IMR-90 (cell line): ENCODE measurements around the gene GTF2H1. TPM values are rescaled to one million over a fixed set of nuclear protein-coding genes. Genes with fewer than 3 reads are reported as not detected.

Experiments
- ATAC-seq: fragments of 200-7000 bp; cut with Tn5 transposase; 2 replicates; pipeline ENCODE4 v1.9.1; 2020; ENCODE audit warnings: low read depth, mild to moderate bottlenecking, moderate library complexity
- BruUV-seq: library from RNA; stranded (reverse); fragments of 400-500 nt; replicated peaks from 2 replicates; lab custom pipeline; 2021; lab: Mats Ljungman, UMichigan
- CTCF ChIA-PET: fragments of 300-600 bp; formaldehyde crosslinking; extraction: SDS; loops from one replicate; lab custom pipeline; 2021; ENCODE audit warnings: antibody characterized with exemption; lab: Yijun Ruan, JAX
- POLR2A ChIA-PET: fragments of 300-600 bp; sonication (Branson Sonifier 250); formaldehyde crosslinking; loops from one replicate; lab custom pipeline; 2022; ENCODE audit warnings: antibody characterized with exemption; ENCODE audit not compliant: unreplicated experiment; lab: Charles Lee
- DNase-seq: peaks from one replicate; pipeline ENCODE4 v3.0.0; 2013
- H2AFZ ChIP-seq: replicated peaks from 2 replicates; pipeline ENCODE3; 2013; ENCODE audit warnings: low read length, mild to moderate bottlenecking; ENCODE audit not compliant: poor library complexity
- H2AK5ac ChIP-seq: 2 replicates; pipeline ENCODE4 v1.6.1; 2013; ENCODE audit warnings: low read depth, low read length, inconsistent platforms
- H2AK9ac ChIP-seq: replicated peaks from 2 replicates; pipeline ENCODE3; 2013; ENCODE audit warnings: mild to moderate bottlenecking, low read depth, low read length, moderate library complexity; ENCODE audit not compliant: poor library complexity
- H2BK120ac ChIP-seq: 2 replicates; pipeline ENCODE4 v1.6.1; 2013; ENCODE audit warnings: low read depth, low read length, inconsistent platforms
- H2BK15ac ChIP-seq: 3 replicates; pipeline ENCODE4 v1.6.1; 2013; ENCODE audit warnings: low read depth, low read length, inconsistent platforms
- H2BK20ac ChIP-seq: 2 replicates; pipeline ENCODE4 v1.6.1; 2013; ENCODE audit warnings: low read depth, mild to moderate bottlenecking, inconsistent platforms, low read length, moderate library complexity
- H2BK5ac ChIP-seq: 2 replicates; pipeline ENCODE4 v1.6.1; 2013; ENCODE audit warnings: mild to moderate bottlenecking, low read depth, low read length, inconsistent platforms; ENCODE audit not compliant: poor library complexity, severe bottlenecking
- H3K14ac ChIP-seq: replicated peaks from 2 replicates; pipeline ENCODE4 v1.6.1; 2013; ENCODE audit warnings: low read depth, low read length, inconsistent platforms
- H3K18ac ChIP-seq: 2 replicates; pipeline ENCODE4 v1.6.1; 2013; ENCODE audit warnings: low read depth, low read length, control low read depth
- H3K23ac ChIP-seq: 2 replicates; pipeline ENCODE4 v1.6.1; 2013; ENCODE audit warnings: low read depth, low read length, inconsistent platforms
- H3K27ac ChIP-seq: 2 replicates; pipeline ENCODE4 v1.5.1; 2013; ENCODE audit warnings: mild to moderate bottlenecking, control low read depth, low read length; ENCODE audit not compliant: insufficient read depth
- H3K27me3 ChIP-seq: 2 replicates; pipeline ENCODE4 v1.6.1; 2013; ENCODE audit warnings: low read length; ENCODE audit not compliant: control insufficient read depth, insufficient read depth
- H3K36me3 ChIP-seq: 2 replicates; pipeline ENCODE4 v1.6.1; 2013; ENCODE audit warnings: low read length, mixed read lengths; ENCODE audit not compliant: control insufficient read depth, insufficient read depth
- H3K4ac ChIP-seq: 2 replicates; pipeline ENCODE4 v1.6.1; 2013; ENCODE audit warnings: low read depth, low read length, inconsistent platforms
- H3K4me1 ChIP-seq: 2 replicates; pipeline ENCODE4 v1.6.1; 2013; ENCODE audit warnings: low read length, mixed read lengths; ENCODE audit not compliant: control insufficient read depth, insufficient read depth
- H3K4me2 ChIP-seq: 2 replicates; pipeline ENCODE4 v1.6.1; 2013; ENCODE audit warnings: low read depth, mild to moderate bottlenecking, control low read depth, low read length, moderate library complexity
- H3K4me3 ChIP-seq: 2 replicates; pipeline ENCODE4 v1.5.1; 2013; ENCODE audit warnings: low read depth, mild to moderate bottlenecking, control low read depth, low read length, moderate library complexity; ENCODE audit not compliant: insufficient read depth
- H3K56ac ChIP-seq: 2 replicates; pipeline ENCODE4 v1.6.1; 2013; ENCODE audit warnings: low read length, inconsistent platforms; ENCODE audit not compliant: insufficient read depth; ENCODE audit errors: extremely low read depth
- H3K79me1 ChIP-seq, 2 experiments: 2 replicates each; pipeline ENCODE4 v1.6.1; 2013; ENCODE audit warnings: low read length in 2 of 2, inconsistent platforms in 1 of 2, low read depth in 1 of 2
- H3K9ac ChIP-seq: 2 replicates; pipeline ENCODE4 v1.6.1; 2013; ENCODE audit warnings: low read depth, low read length, control low read depth
- H3K9me1 ChIP-seq: 2 replicates; pipeline ENCODE4 v1.6.1; 2013; ENCODE audit warnings: low read length, inconsistent platforms; ENCODE audit not compliant: insufficient read depth
- H3K9me3 ChIP-seq: 2 replicates; pipeline ENCODE4 v1.6.1; 2013; ENCODE audit warnings: low read length; ENCODE audit not compliant: control insufficient read depth, insufficient read depth
- H4K20me1 ChIP-seq: 2 replicates; pipeline ENCODE4 v1.6.1; 2013; ENCODE audit warnings: low read length, inconsistent platforms; ENCODE audit not compliant: insufficient read depth
- H4K5ac ChIP-seq: 2 replicates; pipeline ENCODE4 v1.6.1; 2013; ENCODE audit warnings: mild to moderate bottlenecking, low read depth, low read length, control low read depth
- H4K8ac ChIP-seq, 2 experiments: 2 replicates each; pipeline ENCODE4 v1.6.1; 2013; ENCODE audit warnings: low read depth in 2 of 2, low read length in 2 of 2, control low read depth in 1 of 2, inconsistent platforms in 1 of 2
- H4K91ac ChIP-seq: 2 replicates; pipeline ENCODE4 v1.6.1; 2013; ENCODE audit warnings: low read depth, low read length, inconsistent platforms; ENCODE audit not compliant: insufficient read depth
- BHLHE40 ChIP-seq: fragments of 150-350 bp; IDR thresholded peaks from 2 replicates; pipeline ENCODE4 v1.6.1; 2016; ENCODE audit warnings: mild to moderate bottlenecking, low read depth, low read length
- MAFK ChIP-seq: IDR thresholded peaks from 2 replicates; pipeline ENCODE4 v1.6.1; 2012; ENCODE audit warnings: low read depth, low read length, improper control_type of control experiment
- MXI1 ChIP-seq: IDR thresholded peaks from 2 replicates; pipeline ENCODE4 v1.6.1; 2012; ENCODE audit warnings: low read depth, mild to moderate bottlenecking, low read length, moderate library complexity, borderline replicate concordance
- NFE2L2 ChIP-seq: fragments of 150-350 bp; IDR thresholded peaks from 2 replicates; pipeline ENCODE4 v1.6.1; 2016; ENCODE audit warnings: low read depth, mild to moderate bottlenecking, low read length
- POLR2A ChIP-seq: IDR thresholded peaks from 2 replicates; pipeline ENCODE4 v1.6.1; 2012; ENCODE audit warnings: mild to moderate bottlenecking, low read depth, low read length
- RAD21 ChIP-seq: IDR thresholded peaks from 2 replicates; pipeline ENCODE4 v1.6.1; 2012; ENCODE audit warnings: low read length, improper control_type of control experiment
- RFX5 ChIP-seq: IDR thresholded peaks from 2 replicates; pipeline ENCODE4 v1.8.0; 2012; ENCODE audit warnings: low read depth, mild to moderate bottlenecking, low read length, moderate library complexity
- WGBS, 2 experiments: methylation state at CpG; one replicate each; pipeline versions ENCODE4 v1.1.5 to v1.1.7; 2013; ENCODE audit warnings: missing lambda C conversion rate in 2 of 2; ENCODE audit not compliant: insufficient read length in 1 of 2; ENCODE audit errors: extremely low coverage in 2 of 2; 5-methylcytosine and 5-hydroxymethylcytosine counted together
- dilution Hi-C: fragments of 300-500 bp; cut with HindIII; formaldehyde crosslinking; loops from one replicate; pipeline ENCODE4 v1.14.3; 2018; ENCODE audit warnings: low sequenced_read_pairs; ENCODE audit not compliant: unreplicated experiment
- in situ Hi-C: fragments of 300-500 bp; cut with MboI; formaldehyde crosslinking; loops from 3 replicates; pipeline ENCODE4 v1.14.3; 2019; ENCODE audit warnings: low sequenced_read_pairs, inconsistent platforms, mixed read lengths
- intact Hi-C: fragments of 100-400 bp; cut with micrococcal nuclease; formaldehyde crosslinking; loops from 2 replicates; pipeline ENCODE4 v1.10.0; 2022
- polyA plus RNA-seq, 3 experiments: library from polyadenylated mRNA; depleted of rRNA; stranded (reverse); fragments of >200 nt; gene quantifications; 2 replicates each; pipeline ENCODE4 v1.2.3, GENCODE V29; 2012; ENCODE audit warnings: low replicate concordance in 1 of 3
- total RNA-seq: library from RNA; depleted of rRNA; stranded (reverse); fragments of >200 nt; gene quantifications from 2 replicates; pipeline ENCODE4 v1.2.3, GENCODE V29; 2012

Gene GTF2H1
- total and polyA plus RNA-seq, 2 of the 4 experiments (the other 2 are of a cell fraction): 25.0 to 67.0 TPM

DNA sequence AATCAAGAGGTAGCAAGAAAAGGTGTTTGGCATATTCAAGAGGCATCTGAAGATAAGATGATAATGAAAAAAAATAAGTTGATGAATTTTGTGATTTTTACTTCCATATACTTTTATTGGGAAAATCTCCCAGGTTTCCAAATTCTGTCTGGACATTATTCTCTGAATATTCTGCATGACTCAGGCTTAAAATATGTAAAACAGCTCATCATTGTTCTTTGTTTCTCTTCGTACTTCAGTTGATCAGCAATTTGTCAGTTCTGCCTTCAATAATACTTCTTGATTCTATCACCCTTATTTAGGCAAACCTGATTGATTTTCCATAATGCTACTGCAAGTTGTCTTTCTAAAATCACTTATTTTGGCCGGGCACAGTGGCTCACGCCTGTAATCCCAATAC is 30.2 kb downstream of the GTF2H1 start:
- dilution Hi-C loops (no loop called here), in situ Hi-C loops (no loop called here), intact Hi-C loops (no loop called here)
- Histone ChIP-seq H3K9me3 (no peaks in the 10 kb centered on the region), H3K27ac (no peak overlapping the region), H3K14ac (no peak overlapping the region), H3K79me1 (peaks cover 0 to 6% of the 10 kb centered on the region in 2 experiments), H3K18ac (no peak overlapping the region), H3K27me3 (no peaks in the 10 kb centered on the region), H3K36me3 (peaks cover 23% of the 10 kb centered on the region), H3K4ac (no peak overlapping the region), H3K9ac (no peak overlapping the region), H3K56ac (no peak overlapping the region), H4K20me1 (no peaks in the 10 kb centered on the region; the same call in 1 of the 2 replicates), H2BK15ac (no peak overlapping the region), H2BK20ac (no peak overlapping the region), H3K4me2 (peak overlapping the region; percentile 15; the same call in 1 of the 2 replicates), H3K23ac (no peak overlapping the region), H3K4me3 (no peak overlapping the region), H2AK5ac (no peak overlapping the region), H3K9me1 (no peaks in the 10 kb centered on the region), H4K5ac (no peak overlapping the region), H4K91ac (no peak overlapping the region), H2BK120ac (no peak overlapping the region), H2BK5ac (peak overlapping the region; percentile 26), H4K8ac (no peak overlapping the region), H2AK9ac (no peak overlapping the region), H2AFZ (no peak overlapping the region), H3K4me1 (no peaks in the 10 kb centered on the region)
- DNase-seq (peak; percentile 30), ATAC-seq (no peak)
- BruUV-seq: no TSS peak
- WGBS, 2 experiments: 79% methylated on average over 3 of the region's 3 CpGs; no CpG with 5 or more reads in 1 of the 2 experiments
- POLR2A ChIA-PET: no interaction called here
- CTCF ChIA-PET: interaction anchor here (0.7 kb wide), 1 partner anchor 115 kb away, joined by 3 read pairs; no protein-coding TSS in a partner anchor
- TF ChIP-seq MXI1: no peak
- TF ChIP-seq MAFK: no peak
- no peak for TF ChIP-seq BHLHE40
- TF ChIP-seq RFX5: no peak
- no peak for TF ChIP-seq NFE2L2
- TF ChIP-seq RAD21: no peak
- TF ChIP-seq POLR2A: no peak
